Mesendoderm (in vitro differentiated cells): ENCODE data around the gene MEF2C.
"Not testable (repeated sequence)": the region's sequence is repeated elsewhere in the genome, so short reads cannot be mapped to it uniquely, and the experiment has no call there.

ENCODE experiments used
- DNase-seq: peaks from one replicate; pipeline ENCODE4 v3.0.0; 2013
- H2AK5ac ChIP-seq: 2 replicates; pipeline ENCODE4 v1.6.1; 2013; ENCODE audit warnings: low read length, inconsistent platforms
- H2BK120ac ChIP-seq: 2 replicates; pipeline ENCODE4 v1.6.1; 2013; ENCODE audit warnings: low read depth, mild to moderate bottlenecking, low read length, moderate library complexity, mixed read lengths
- H2BK15ac ChIP-seq: replicated peaks from 2 replicates; pipeline ENCODE4 v1.6.1; 2013; ENCODE audit warnings: low read depth, mild to moderate bottlenecking, moderate library complexity
- H2BK5ac ChIP-seq: 2 replicates; pipeline ENCODE4 v1.6.1; 2013; ENCODE audit warnings: low read length, inconsistent platforms
- H3K18ac ChIP-seq: 2 replicates; pipeline ENCODE4 v1.6.1; 2013; ENCODE audit warnings: mild to moderate bottlenecking, low read length, mixed read lengths
- H3K23ac ChIP-seq: one replicate; pipeline ENCODE4 v1.6.1; 2013; ENCODE audit warnings: low read length
- H3K27ac ChIP-seq: 2 replicates; pipeline ENCODE4 v1.5.1; 2013; ENCODE audit warnings: low read depth, mild to moderate bottlenecking, inconsistent platforms, low read length, moderate library complexity
- H3K27me3 ChIP-seq: 2 replicates; pipeline ENCODE4 v1.6.1; 2013; ENCODE audit warnings: low read length, control low read depth, mild to moderate bottlenecking, inconsistent platforms; ENCODE audit not compliant: insufficient read depth, poor library complexity
- H3K36me3 ChIP-seq: 2 replicates; pipeline ENCODE4 v1.6.1; 2013; ENCODE audit warnings: low read length, inconsistent platforms; ENCODE audit not compliant: control insufficient read depth, insufficient read depth
- H3K4ac ChIP-seq: one replicate; pipeline ENCODE4 v1.6.1; 2013; ENCODE audit warnings: low read depth, mild to moderate bottlenecking, low read length, moderate library complexity
- H3K4me1 ChIP-seq: 2 replicates; pipeline ENCODE4 v1.6.1; 2013; ENCODE audit warnings: low read depth, low read length, inconsistent platforms; ENCODE audit not compliant: control insufficient read depth
- H3K4me2 ChIP-seq: 2 replicates; pipeline ENCODE4 v1.6.1; 2013; ENCODE audit warnings: low read length
- H3K4me3 ChIP-seq: 2 replicates; pipeline ENCODE4 v1.5.1; 2013; ENCODE audit warnings: mild to moderate bottlenecking, low read length
- H3K56ac ChIP-seq: one replicate; pipeline ENCODE4 v1.6.1; 2013; ENCODE audit warnings: low read length
- H3K79me1 ChIP-seq: 2 replicates; pipeline ENCODE4 v1.6.1; 2013; ENCODE audit warnings: low read length, inconsistent platforms
- H3K79me2 ChIP-seq: 2 replicates; pipeline ENCODE4 v1.6.1; 2013; ENCODE audit warnings: mild to moderate bottlenecking, low read length; ENCODE audit not compliant: control insufficient read depth, insufficient read depth
- H3K9ac ChIP-seq: 2 replicates; pipeline ENCODE4 v1.6.1; 2013; ENCODE audit warnings: low read length, inconsistent platforms
- H4K5ac ChIP-seq: one replicate; pipeline ENCODE4 v1.6.1; 2013; ENCODE audit warnings: low read length
- H4K8ac ChIP-seq: one replicate; pipeline ENCODE4 v1.6.1; 2013; ENCODE audit warnings: low read depth, mild to moderate bottlenecking, control low read depth, low read length, moderate library complexity
- WGBS: extraction: QIAGEN DNeasy Blood & Tissue Kit; methylation state at CpG from one replicate; pipeline ENCODE4 v1.1.7; 2013; ENCODE audit warnings: low lambda C conversion rate, missing lambda C conversion rate; ENCODE audit not compliant: insufficient coverage; ENCODE audit errors: extremely low coverage; 5-methylcytosine and 5-hydroxymethylcytosine counted together

The MEF2C gene

DNA sequence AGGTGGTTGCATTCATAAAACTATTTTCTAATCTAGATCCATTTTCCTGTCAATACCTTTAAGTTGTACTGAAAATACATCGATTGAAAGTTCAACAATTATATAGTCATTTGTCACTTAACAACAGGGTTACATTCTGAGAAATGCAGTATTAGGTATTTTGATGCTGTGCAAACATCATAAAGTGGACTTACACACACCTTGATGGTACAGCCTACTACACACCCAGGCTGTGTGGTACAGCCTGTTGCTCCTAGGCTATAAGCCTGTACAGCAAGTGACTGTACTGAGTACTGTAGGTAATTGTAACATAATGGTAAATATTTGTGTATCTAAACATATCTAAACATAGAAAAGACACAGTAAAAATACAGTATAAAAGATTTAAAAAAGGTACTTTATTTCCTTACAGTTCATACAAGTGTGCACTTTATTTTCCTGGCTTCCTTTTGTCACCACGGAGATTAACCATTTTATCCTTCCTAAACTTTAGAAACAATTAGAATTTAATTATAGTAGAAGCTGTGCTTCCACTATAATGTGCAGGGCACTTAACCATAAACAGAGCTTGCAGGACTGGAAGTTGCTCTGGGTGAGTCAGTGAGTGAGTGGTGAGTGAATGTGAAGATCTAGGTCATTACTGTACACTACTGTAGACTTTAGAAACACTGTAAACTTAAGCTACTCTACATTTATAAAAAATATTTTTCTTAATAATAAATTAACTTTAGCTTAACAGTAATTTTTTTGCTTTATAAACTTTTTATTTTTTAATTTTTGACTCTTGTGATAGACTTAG, 42.9 kb upstream of the MEF2C start:
- no peak overlapping the region for H3K23ac ChIP-seq
- H3K27ac ChIP-seq = no peak overlapping the region
- H3K79me1 ChIP-seq = no peaks in the 10 kb centered on the region
- H3K18ac ChIP-seq = no peak overlapping the region
- H3K4me2 ChIP-seq = no peak overlapping the region
- H3K4me3 ChIP-seq = no peak overlapping the region
- H3K4ac ChIP-seq = no peak overlapping the region
- H2BK120ac ChIP-seq = no peak overlapping the region
- H3K27me3 ChIP-seq = no peaks in the 10 kb centered on the region
- no peak overlapping the region for H3K9ac ChIP-seq
- no peaks in the 10 kb centered on the region for H3K79me2 ChIP-seq
- no peak overlapping the region for H2BK5ac ChIP-seq
- WGBS = no CpG with 5 or more reads among the region's 2 CpGs
- no peaks in the 10 kb centered on the region for H3K4me1 ChIP-seq
- no peak overlapping the region for H4K8ac ChIP-seq
- H3K36me3 ChIP-seq = no peaks in the 10 kb centered on the region
- no peak for DNase-seq
- no peak overlapping the region for H3K56ac ChIP-seq
- H4K5ac ChIP-seq = no peak overlapping the region
- H2BK15ac ChIP-seq = no peak overlapping the region
- no peak overlapping the region for H2AK5ac ChIP-seq

GRCh38 chr5:88924330-88924657, 41.3 kb upstream of the MEF2C start:
- no peak overlapping the region for H2BK120ac ChIP-seq
- no peaks in the 10 kb centered on the region for H3K79me1 ChIP-seq
- H3K4me3 ChIP-seq = no peak overlapping the region
- no peak overlapping the region for H3K27ac ChIP-seq
- no peak overlapping the region for H3K23ac ChIP-seq
- no peaks in the 10 kb centered on the region for H3K4me1 ChIP-seq
- no peak overlapping the region for H2BK5ac ChIP-seq
- no peak overlapping the region for H3K18ac ChIP-seq
- H3K36me3 ChIP-seq = no peaks in the 10 kb centered on the region
- H3K56ac ChIP-seq = no peak overlapping the region
- H4K8ac ChIP-seq = no peak overlapping the region
- no peak for DNase-seq
- H3K79me2 ChIP-seq = no peaks in the 10 kb centered on the region
- H3K9ac ChIP-seq = no peak overlapping the region
- no peak overlapping the region for H4K5ac ChIP-seq
- H2AK5ac ChIP-seq = no peak overlapping the region
- no peaks in the 10 kb centered on the region for H3K27me3 ChIP-seq
- WGBS = no CpG with 5 or more reads among the region's 3 CpGs
- no peak overlapping the region for H3K4me2 ChIP-seq
- no peak overlapping the region for H2BK15ac ChIP-seq
- no peak overlapping the region for H3K4ac ChIP-seq

DNA sequence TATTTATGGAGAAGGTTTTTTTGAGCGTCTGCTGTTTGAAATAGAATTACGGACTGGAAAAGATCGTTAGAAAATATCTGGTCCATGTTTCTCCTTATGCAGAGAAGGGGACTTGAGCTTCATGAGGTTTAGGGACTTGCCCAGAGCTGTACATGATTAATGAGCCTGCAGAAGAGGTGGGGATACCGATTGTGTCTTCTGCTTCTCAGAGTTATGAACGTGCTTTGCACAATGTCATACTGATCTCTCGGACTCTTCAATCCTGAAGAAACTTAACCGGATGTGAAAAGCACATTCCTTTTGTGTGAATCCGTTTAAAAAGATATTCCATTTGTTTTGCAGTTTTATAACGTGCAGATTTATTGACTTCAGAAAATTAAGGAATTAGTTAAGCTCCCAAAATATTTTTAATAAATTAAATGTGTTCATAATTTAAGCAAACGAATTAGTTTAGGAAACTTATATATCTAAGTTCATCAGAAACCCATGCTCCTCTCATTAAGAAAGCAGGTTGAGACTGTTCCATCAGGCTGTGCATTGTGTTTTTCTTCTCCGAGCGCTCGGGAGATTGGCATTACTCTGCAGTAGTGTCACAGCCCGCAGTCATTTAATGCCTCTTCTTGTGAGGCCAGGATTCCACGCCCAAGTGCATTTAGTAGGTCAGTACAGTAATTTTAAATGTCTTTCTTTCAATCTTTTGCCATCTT, 40.8 kb upstream of the MEF2C start:
- Histone ChIP-seq H3K4ac (no peak overlapping the region), H3K27me3 (no peaks in the 10 kb centered on the region), H2BK120ac (no peak overlapping the region), H2AK5ac (no peak overlapping the region), H4K5ac (no peak overlapping the region), H3K4me1 (no peaks in the 10 kb centered on the region), H2BK5ac (no peak overlapping the region), H3K79me2 (no peaks in the 10 kb centered on the region), H3K18ac (no peak overlapping the region), H2BK15ac (no peak overlapping the region), H3K27ac (no peak overlapping the region), H3K79me1 (no peaks in the 10 kb centered on the region), H3K9ac (no peak overlapping the region), H3K4me2 (no peak overlapping the region), H3K4me3 (no peak overlapping the region), H3K36me3 (no peaks in the 10 kb centered on the region), H4K8ac (no peak overlapping the region), H3K23ac (no peak overlapping the region), H3K56ac (no peak overlapping the region)
- no peak for DNase-seq
- no CpG with 5 or more reads among the region's 15 CpGs for WGBS

- H3K27me3 ChIP-seq, H3K56ac ChIP-seq, H2BK15ac ChIP-seq, DNase-seq, H3K18ac ChIP-seq, H3K27ac ChIP-seq, H4K8ac ChIP-seq, H3K9ac ChIP-seq, H3K23ac ChIP-seq, H3K36me3 ChIP-seq, H3K4ac ChIP-seq, H3K79me1 ChIP-seq, H3K4me3 ChIP-seq, H3K79me2 ChIP-seq, H2AK5ac ChIP-seq, H3K4me2 ChIP-seq, H4K5ac ChIP-seq, H2BK5ac ChIP-seq, H2BK120ac ChIP-seq, H3K4me1 ChIP-seq: not testable (repeated sequence)
- WGBS = no CpG with 5 or more reads among the region's 2 CpGs
Observed at GRCh38 chr5:88912743-88913142, 29.8 kb upstream of the MEF2C start.

DNA sequence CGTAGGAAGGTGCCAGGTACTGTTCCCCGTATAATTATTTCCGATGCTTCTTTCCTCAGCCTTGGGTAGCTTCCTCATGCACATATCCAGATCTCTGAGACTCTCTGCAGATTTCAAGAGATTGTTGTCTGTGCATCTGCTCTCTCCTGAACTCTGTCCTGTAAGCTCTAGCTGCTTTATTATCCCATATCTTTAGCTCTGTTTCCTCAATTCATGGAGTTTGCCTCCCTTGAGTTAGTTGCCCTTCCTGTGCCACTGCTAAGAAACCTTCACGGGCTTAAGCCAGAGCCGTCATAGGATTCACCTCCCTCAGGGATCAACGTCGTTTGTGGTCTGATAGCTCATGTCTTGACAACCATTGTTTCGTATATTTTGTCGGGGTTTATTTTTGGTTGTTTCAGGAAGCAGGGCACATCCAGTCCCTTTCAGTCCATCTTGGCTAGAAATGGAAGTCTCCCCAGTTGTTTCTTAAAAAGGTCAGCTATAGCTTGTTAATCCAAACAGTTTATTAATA, 28.1 kb upstream of the MEF2C start:
- not testable (repeated sequence) for H3K56ac ChIP-seq, H3K4ac ChIP-seq, H2AK5ac ChIP-seq, H3K27me3 ChIP-seq, H3K23ac ChIP-seq, H3K4me1 ChIP-seq, H3K27ac ChIP-seq, H3K79me1 ChIP-seq, H3K36me3 ChIP-seq, H2BK15ac ChIP-seq, H2BK120ac ChIP-seq, H2BK5ac ChIP-seq, H3K79me2 ChIP-seq, H4K8ac ChIP-seq, H3K4me3 ChIP-seq, DNase-seq, H3K18ac ChIP-seq, H3K4me2 ChIP-seq, H4K5ac ChIP-seq, H3K9ac ChIP-seq
- no CpG with 5 or more reads among the region's 9 CpGs for WGBS
